Measurements from ENCODE around the gene ZNF644. TPM values are rescaled to one million over a fixed set of nuclear protein-coding genes. Genes with fewer than 3 reads are reported as not detected.
"Not testable (repeated sequence)": the region's sequence is repeated elsewhere in the genome, so short reads cannot be mapped to it uniquely, and the experiment has no call there.

The ZNF644 gene
- total RNA-seq, 2 experiments from 2014 or later, result 42.4 to 42.8 TPM

GRCh38 chr1:91042372-91042771 is 20.5 kb upstream of the ZNF644 start:
- H3K36me3 Mint-ChIP-seq (ENCODE audit: low read depth); H3K9me3 Mint-ChIP-seq; H3K4me3 Mint-ChIP-seq; H3K27ac Mint-ChIP-seq; intact Hi-C loops (cut with micrococcal nuclease); H3K27me3 Mint-ChIP-seq (ENCODE audit: low read depth); DNase-seq; H3K4me1 Mint-ChIP-seq (ENCODE audit: low read depth): not testable (repeated sequence)
- CTCF ChIA-PET, result interaction anchor here (0.6 to 1.1 kb wide), 3 partner anchors 34 to 851 kb away, joined by 3 to 4 read pairs (median 3); no protein-coding TSS in a partner anchor

GRCh38 chr1:91038582-91038981 is 16.7 kb upstream of the ZNF644 start:
- H3K9me3 Mint-ChIP-seq, result peaks cover 5% of the 10 kb centered on the region
- no peaks in the 10 kb centered on the region for H3K27me3 Mint-ChIP-seq (ENCODE audit: low read depth)
- H3K4me3 Mint-ChIP-seq, result no peak overlapping the region
- no peaks in the 10 kb centered on the region for H3K4me1 Mint-ChIP-seq (ENCODE audit: low read depth)
- CTCF ChIA-PET, result no interaction called here
- no peaks in the 10 kb centered on the region for H3K36me3 Mint-ChIP-seq (ENCODE audit: low read depth)
- DNase-seq, result no peak
- intact Hi-C loops (cut with micrococcal nuclease), result no loop called here
- H3K27ac Mint-ChIP-seq, result no peak overlapping the region

GRCh38 chr1:91036894-91037829 is 15.3 kb upstream of the ZNF644 start:
- no peak for DNase-seq
- H3K27ac Mint-ChIP-seq, result no peak overlapping the region
- intact Hi-C loops (cut with micrococcal nuclease), result no loop called here
- H3K9me3 Mint-ChIP-seq, result peaks cover 2% of the 10 kb centered on the region
- no peak overlapping the region for H3K4me3 Mint-ChIP-seq
- CTCF ChIA-PET, result interaction anchor here (0.6 kb wide), 1 partner anchor 308 kb away, joined by 3 read pairs; no protein-coding TSS in a partner anchor
- no peaks in the 10 kb centered on the region for H3K36me3 Mint-ChIP-seq (ENCODE audit: low read depth)
- peaks cover 3% of the 10 kb centered on the region for H3K27me3 Mint-ChIP-seq (ENCODE audit: low read depth)
- no peaks in the 10 kb centered on the region for H3K4me1 Mint-ChIP-seq (ENCODE audit: low read depth)

- intact Hi-C loops (cut with micrococcal nuclease), result no loop called here
- Mint-ChIP-seq H3K9me3 (no peaks in the 10 kb centered on the region), H3K27me3 (ENCODE audit: low read depth) (peaks cover 11% of the 10 kb centered on the region), H3K36me3 (ENCODE audit: low read depth) (no peaks in the 10 kb centered on the region), H3K4me3 (no peak overlapping the region), H3K27ac (no peak overlapping the region), H3K4me1 (ENCODE audit: low read depth) (no peaks in the 10 kb centered on the region)
- DNase-seq, result no peak
- CTCF ChIA-PET, result no interaction called here
These were observed 10.5 kb upstream of the ZNF644 start for GRCh38 chr1:91032349-91032748.

- Mint-ChIP-seq H3K4me1 (ENCODE audit: low read depth) (peaks cover 6% of the 10 kb centered on the region), H3K36me3 (ENCODE audit: low read depth) (no peaks in the 10 kb centered on the region), H3K9me3 (no peaks in the 10 kb centered on the region), H3K27me3 (ENCODE audit: low read depth) (peaks cover 11% of the 10 kb centered on the region), H3K4me3 (no peak overlapping the region), H3K27ac (no peak overlapping the region)
- no peak for DNase-seq
- intact Hi-C loops (cut with micrococcal nuclease), result no loop called here
- CTCF ChIA-PET, result no interaction called here
These were observed 9.2 kb upstream of the ZNF644 start for GRCh38 chr1:91031081-91031480.

GRCh38 chr1:91026777-91027176 is 4.9 kb upstream of the ZNF644 start:
- no peaks in the 10 kb centered on the region for H3K36me3 Mint-ChIP-seq (ENCODE audit: low read depth)
- CTCF ChIA-PET, result interaction anchor here (0.7 kb wide), 1 partner anchor 857 kb away, joined by 3 read pairs; no protein-coding TSS in a partner anchor
- peaks cover 9% of the 10 kb centered on the region for H3K27me3 Mint-ChIP-seq (ENCODE audit: low read depth)
- DNase-seq, result no peak
- H3K9me3 Mint-ChIP-seq, result no peaks in the 10 kb centered on the region
- peaks cover 38% of the 10 kb centered on the region for H3K4me1 Mint-ChIP-seq (ENCODE audit: low read depth)
- no peak overlapping the region for H3K27ac Mint-ChIP-seq
- intact Hi-C loops (cut with micrococcal nuclease), result loop anchor here (2.0 to 10.0 kb wide), 4 partner anchors 304 to 1958 kb away; partner anchors contain the start of gene HFM1
- no peak overlapping the region for H3K4me3 Mint-ChIP-seq

GRCh38 chr1:91026320-91026719 is 4.5 kb upstream of the ZNF644 start:
- CTCF ChIA-PET, result interaction anchor here (0.7 kb wide), 1 partner anchor 857 kb away, joined by 3 read pairs; no protein-coding TSS in a partner anchor
- no peak for DNase-seq
- H3K9me3 Mint-ChIP-seq, result no peaks in the 10 kb centered on the region
- no peaks in the 10 kb centered on the region for H3K36me3 Mint-ChIP-seq (ENCODE audit: low read depth)
- H3K4me3 Mint-ChIP-seq, result no peak overlapping the region
- intact Hi-C loops (cut with micrococcal nuclease), result loop anchor here (2.0 to 10.0 kb wide), 4 partner anchors 304 to 1958 kb away; partner anchors contain the start of gene HFM1
- H3K27me3 Mint-ChIP-seq (ENCODE audit: low read depth), result peaks cover 6% of the 10 kb centered on the region
- H3K4me1 Mint-ChIP-seq (ENCODE audit: low read depth), result peaks cover 38% of the 10 kb centered on the region
- H3K27ac Mint-ChIP-seq, result no peak overlapping the region

- intact Hi-C loops (cut with micrococcal nuclease), result loop anchor here (5.0 to 10.0 kb wide), 8 partner anchors 380 to 1960 kb away; partner anchors contain the start of genes GFI1, HFM1 and TGFBR3
- Mint-ChIP-seq H3K27me3 (ENCODE audit: low read depth) (no peaks in the 10 kb centered on the region), H3K4me1 (ENCODE audit: low read depth) (peaks cover 49% of the 10 kb centered on the region), H3K36me3 (ENCODE audit: low read depth) (peaks cover 12% of the 10 kb centered on the region), H3K27ac (peak overlapping the region; percentile 8), H3K9me3 (no peaks in the 10 kb centered on the region), H3K4me3 (peak overlapping the region; percentile 0)
- CTCF ChIA-PET, result interaction anchor here (0.6 to 1.2 kb wide), 2 partner anchors 141 to 805 kb away, joined by 3 to 5 read pairs; no protein-coding TSS in a partner anchor
- no peak for DNase-seq
These were observed 2.8 kb upstream of the ZNF644 start for GRCh38 chr1:91024481-91025119.

- Mint-ChIP-seq H3K9me3 (no peaks in the 10 kb centered on the region), H3K4me1 (ENCODE audit: low read depth) (peaks cover 68% of the 10 kb centered on the region), H3K36me3 (ENCODE audit: low read depth) (peaks cover 25% of the 10 kb centered on the region), H3K4me3 (peak overlapping the region; percentile 91), H3K27me3 (ENCODE audit: low read depth) (no peaks in the 10 kb centered on the region), H3K27ac (peak overlapping the region; percentile 96)
- intact Hi-C loops (cut with micrococcal nuclease), result loop anchor here (1.0 to 10.0 kb wide), 13 partner anchors 102 to 1962 kb away; partner anchors contain the start of genes GFI1, HFM1, TGFBR3 and ZNF326
- CTCF ChIA-PET, result interaction anchor here (0.7 to 1.2 kb wide), 2 partner anchors 32 to 81 kb away, joined by 3 read pairs; no protein-coding TSS in a partner anchor
- DNase-seq, result no peak
These were observed 689 bp upstream of the ZNF644 start for GRCh38 chr1:91022518-91022929.

GRCh38 chr1:91020967-91021685 is 709 bp downstream of the ZNF644 start:
- Mint-ChIP-seq H3K4me1 (ENCODE audit: low read depth) (peaks cover 70% of the 10 kb centered on the region), H3K27me3 (ENCODE audit: low read depth) (no peaks in the 10 kb centered on the region), H3K27ac (peak overlapping the region; percentile 96), H3K9me3 (no peaks in the 10 kb centered on the region), H3K36me3 (ENCODE audit: low read depth) (peaks cover 25% of the 10 kb centered on the region), H3K4me3 (peak overlapping the region; percentile 91)
- DNase-seq, result peak; percentile 75
- CTCF ChIA-PET, result no interaction called here
- intact Hi-C loops (cut with micrococcal nuclease), result loop anchor here (5.0 to 10.0 kb wide), 8 partner anchors 384 to 1964 kb away; partner anchors contain the start of genes GFI1, HFM1 and TGFBR3

- Mint-ChIP-seq H3K4me3 (peak overlapping the region; percentile 91), H3K4me1 (ENCODE audit: low read depth) (peaks cover 74% of the 10 kb centered on the region), H3K9me3 (no peaks in the 10 kb centered on the region), H3K36me3 (ENCODE audit: low read depth) (peaks cover 26% of the 10 kb centered on the region), H3K27ac (peak overlapping the region; percentile 96), H3K27me3 (ENCODE audit: low read depth) (no peaks in the 10 kb centered on the region)
- intact Hi-C loops (cut with micrococcal nuclease), result loop anchor here (5.0 to 10.0 kb wide), 8 partner anchors 384 to 1964 kb away; partner anchors contain the start of genes GFI1, HFM1 and TGFBR3
- no peak for DNase-seq
- CTCF ChIA-PET, result no interaction called here
These were observed 1.3 kb downstream of the ZNF644 start for GRCh38 chr1:91020486-91020885.

Measured in activated naive CD4-positive, alpha-beta T cell treated with anti-CD3 and anti-CD28 coated beads for 36 hours (primary cell).